Lower leg skin (tissue), 3 donors: Measurements from ENCODE around the gene MPEG1.

Experiments
- POLR2A ChIP-seq, 2 donors: fragments of 450-650 bp; IDR thresholded peaks; one replicate each; pipeline ENCODE4 v1.6.1; 2016 to 2017; ENCODE audit warnings: antibody characterized with exemption in 2 of 2, mild to moderate bottlenecking in 1 of 2, moderate library complexity in 1 of 2
- TF ChIP-seq, protein P1 (sequence below), 3 donors: fragments of 450-650 bp; IDR thresholded peaks; one replicate each; pipeline ENCODE4 v1.5.1; 2016; ENCODE audit warnings: antibody characterized with exemption in 3 of 3, mild to moderate bottlenecking in 3 of 3, moderate library complexity in 2 of 3

GRCh38 chr11:59216641-59217564 lies 4.2 kb upstream of the MPEG1 start:
- TF ChIP-seq, protein P1, sequence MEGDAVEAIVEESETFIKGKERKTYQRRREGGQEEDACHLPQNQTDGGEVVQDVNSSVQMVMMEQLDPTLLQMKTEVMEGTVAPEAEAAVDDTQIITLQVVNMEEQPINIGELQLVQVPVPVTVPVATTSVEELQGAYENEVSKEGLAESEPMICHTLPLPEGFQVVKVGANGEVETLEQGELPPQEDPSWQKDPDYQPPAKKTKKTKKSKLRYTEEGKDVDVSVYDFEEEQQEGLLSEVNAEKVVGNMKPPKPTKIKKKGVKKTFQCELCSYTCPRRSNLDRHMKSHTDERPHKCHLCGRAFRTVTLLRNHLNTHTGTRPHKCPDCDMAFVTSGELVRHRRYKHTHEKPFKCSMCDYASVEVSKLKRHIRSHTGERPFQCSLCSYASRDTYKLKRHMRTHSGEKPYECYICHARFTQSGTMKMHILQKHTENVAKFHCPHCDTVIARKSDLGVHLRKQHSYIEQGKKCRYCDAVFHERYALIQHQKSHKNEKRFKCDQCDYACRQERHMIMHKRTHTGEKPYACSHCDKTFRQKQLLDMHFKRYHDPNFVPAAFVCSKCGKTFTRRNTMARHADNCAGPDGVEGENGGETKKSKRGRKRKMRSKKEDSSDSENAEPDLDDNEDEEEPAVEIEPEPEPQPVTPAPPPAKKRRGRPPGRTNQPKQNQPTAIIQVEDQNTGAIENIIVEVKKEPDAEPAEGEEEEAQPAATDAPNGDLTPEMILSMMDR (IDR thresholded peaks at IDR 0.05), result no peak
- TF ChIP-seq POLR2A (IDR thresholded peaks at IDR 0.05), result no peak
